Upper lobe of left lung (tissue), 4 donors: ENCODE measurements around the gene VAV1.
A peak's percentile ranks its signal among the peaks of the same experiment; 100 is the strongest.

Source experiments
- CTCF ChIP-seq, 6 experiments: fragments of 450-650 bp in 4 of 6; fragments of 200-600 bp in 2 of 6; sonication (generic) in 2 of 6; IDR thresholded peaks; one replicate each; pipeline ENCODE4 v1.5.1; 2016 to 2019; ENCODE audit warnings: antibody characterized with exemption in 6 of 6
- POLR2AphosphoS5 ChIP-seq, 2 donors: sonication (generic); formaldehyde crosslinking; IDR thresholded peaks; one replicate each; pipeline ENCODE4 v1.5.1; 2017; ENCODE audit warnings: antibody characterized with exemption in 2 of 2

GRCh38 chr19:6765738-6766356 lies 6.7 kb upstream of the VAV1 start:
- TF ChIP-seq POLR2AphosphoS5 (IDR thresholded peaks at IDR 0.05) (peak; percentile 57 to 74), CTCF (IDR thresholded peaks at IDR 0.05) (peak in 1 of 6 experiments; percentile 14)
